Measurements from ENCODE around the gene KLF7.

GRCh38 chr2:207051385-207051965 lies 114.3 kb downstream of the KLF7 start:
- TF ChIP-seq EZH2 (IDR thresholded peaks at IDR 0.05; ENCODE audit: low read length, unreplicated experiment): no peak
- TF ChIP-seq, protein P1, sequence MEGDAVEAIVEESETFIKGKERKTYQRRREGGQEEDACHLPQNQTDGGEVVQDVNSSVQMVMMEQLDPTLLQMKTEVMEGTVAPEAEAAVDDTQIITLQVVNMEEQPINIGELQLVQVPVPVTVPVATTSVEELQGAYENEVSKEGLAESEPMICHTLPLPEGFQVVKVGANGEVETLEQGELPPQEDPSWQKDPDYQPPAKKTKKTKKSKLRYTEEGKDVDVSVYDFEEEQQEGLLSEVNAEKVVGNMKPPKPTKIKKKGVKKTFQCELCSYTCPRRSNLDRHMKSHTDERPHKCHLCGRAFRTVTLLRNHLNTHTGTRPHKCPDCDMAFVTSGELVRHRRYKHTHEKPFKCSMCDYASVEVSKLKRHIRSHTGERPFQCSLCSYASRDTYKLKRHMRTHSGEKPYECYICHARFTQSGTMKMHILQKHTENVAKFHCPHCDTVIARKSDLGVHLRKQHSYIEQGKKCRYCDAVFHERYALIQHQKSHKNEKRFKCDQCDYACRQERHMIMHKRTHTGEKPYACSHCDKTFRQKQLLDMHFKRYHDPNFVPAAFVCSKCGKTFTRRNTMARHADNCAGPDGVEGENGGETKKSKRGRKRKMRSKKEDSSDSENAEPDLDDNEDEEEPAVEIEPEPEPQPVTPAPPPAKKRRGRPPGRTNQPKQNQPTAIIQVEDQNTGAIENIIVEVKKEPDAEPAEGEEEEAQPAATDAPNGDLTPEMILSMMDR (conservative IDR thresholded peaks at IDR 0.05; ENCODE audit: low read depth, low read length): no peak

Measured in PC-3 (cell line).